ENCODE data around the gene ADI1. TPM values are rescaled to one million over a fixed set of nuclear protein-coding genes. Genes with fewer than 3 reads are reported as not detected.

ADI1 gene
- total and polyA plus RNA-seq, 2 of the 4 experiments (the other 2 are of a cell fraction), result 43.2 to 46.0 TPM

- Histone ChIP-seq H3K9me3 (ENCODE audit: control insufficient read depth, insufficient read depth, low read length) (no peaks in the 10 kb centered on the region), H4K8ac (ENCODE audit: low read depth in 2 of 2, low read length in 2 of 2) (no peak overlapping the region), H4K20me1 (ENCODE audit: insufficient read depth, low read length) (no peaks in the 10 kb centered on the region), H3K14ac (replicated peaks; ENCODE audit: low read depth, low read length) (no peak overlapping the region), H3K4me1 (ENCODE audit: control insufficient read depth, insufficient read depth, low read length) (peaks cover 22% of the 10 kb centered on the region), H3K4me3 (ENCODE audit: insufficient read depth, low read depth, low read length) (no peak overlapping the region), H3K36me3 (ENCODE audit: control insufficient read depth, insufficient read depth, low read length) (peaks cover 46% of the 10 kb centered on the region), H2AK5ac (ENCODE audit: low read depth, low read length) (0 out of 2 replicates have a peak overlapping the region, but pooled peaks have one; percentile 8), H3K4me2 (ENCODE audit: low read depth, low read length) (no peak overlapping the region), H3K27ac (ENCODE audit: insufficient read depth, low read length) (no peak overlapping the region), H4K5ac (ENCODE audit: low read depth, low read length) (no peak overlapping the region), H3K23ac (ENCODE audit: low read depth, low read length) (no peak overlapping the region), H3K9me1 (ENCODE audit: insufficient read depth, low read length) (peaks cover 28% of the 10 kb centered on the region), H3K79me1 (ENCODE audit: low read depth in 1 of 2, low read length in 2 of 2) (peaks cover 8 to 42% of the 10 kb centered on the region in 2 experiments; a peak in 3 of 4 replicates), H3K18ac (ENCODE audit: low read depth, low read length) (no peak overlapping the region), H2AFZ (replicated peaks; ENCODE audit: low read length, poor library complexity) (no peak overlapping the region), H3K56ac (ENCODE audit: extremely low read depth, insufficient read depth, low read length) (no peak overlapping the region), H2BK20ac (ENCODE audit: low read depth, low read length) (no peak overlapping the region), H3K27me3 (ENCODE audit: control insufficient read depth, insufficient read depth, low read length) (no peaks in the 10 kb centered on the region), H2BK120ac (ENCODE audit: low read depth, low read length) (no peak overlapping the region), H3K9ac (ENCODE audit: low read depth, low read length) (no peak overlapping the region), H3K4ac (ENCODE audit: low read depth, low read length) (no peak overlapping the region), H2BK15ac (ENCODE audit: low read depth, low read length) (no peak overlapping the region), H2AK9ac (replicated peaks; ENCODE audit: low read depth, low read length, poor library complexity) (no peak overlapping the region), H2BK5ac (ENCODE audit: low read depth, low read length, poor library complexity, severe bottlenecking) (no peak overlapping the region), H4K91ac (ENCODE audit: insufficient read depth, low read depth, low read length) (no peak overlapping the region)
- no TSS peak for BruUV-seq (replicated peaks)
- ATAC-seq (ENCODE audit: low read depth) (no peak), DNase-seq (no peak)
- dilution Hi-C loops (cut with HindIII; ENCODE audit: low sequenced_read_pairs, unreplicated experiment), result no loop called here
- WGBS, 2 experiments (ENCODE audit: extremely low coverage in 2 of 2, insufficient read length in 1 of 2), result no CpG with 5 or more reads among the region's 10 CpGs
- POLR2A ChIA-PET (ENCODE audit: unreplicated experiment), result no interaction called here
- CTCF ChIA-PET, result no interaction called here
- in situ Hi-C loops (cut with MboI; ENCODE audit: low sequenced_read_pairs), result no loop called here
- TF ChIP-seq USF2 (IDR thresholded peaks at IDR 0.05; ENCODE audit: low read depth, low read length) (no peak), RFX5 (IDR thresholded peaks at IDR 0.05; ENCODE audit: low read depth, low read length) (no peak), FOS (IDR thresholded peaks at IDR 0.05; ENCODE audit: low read depth, low read length) (no peak), CTCF (conservative IDR thresholded peaks at IDR 0.05; ENCODE audit: low read depth, low read length) (no peak), BHLHE40 (IDR thresholded peaks at IDR 0.05; ENCODE audit: low read depth, low read length) (no peak), RCOR1 (IDR thresholded peaks at IDR 0.05; ENCODE audit: insufficient replicate concordance, low read length) (no peak), POLR2A (IDR thresholded peaks at IDR 0.05; ENCODE audit: low read depth, low read length) (no peak), CEBPB (IDR thresholded peaks at IDR 0.05; ENCODE audit: low read depth, low read length) (no peak), RAD21 (IDR thresholded peaks at IDR 0.05; ENCODE audit: low read length) (no peak), NFE2L2 (IDR thresholded peaks at IDR 0.05; ENCODE audit: low read depth, low read length) (no peak), MAFK (IDR thresholded peaks at IDR 0.05; ENCODE audit: low read depth, low read length) (no peak), SMC3 (IDR thresholded peaks at IDR 0.05; ENCODE audit: low read depth, low read length) (no peak), MAZ (IDR thresholded peaks at IDR 0.05; ENCODE audit: borderline replicate concordance, low read depth, low read length) (no peak), CHD1 (IDR thresholded peaks at IDR 0.05; ENCODE audit: low read depth, low read length) (no peak), ELK1 (IDR thresholded peaks at IDR 0.05; ENCODE audit: borderline replicate concordance, low read depth, low read length) (no peak), MXI1 (IDR thresholded peaks at IDR 0.05; ENCODE audit: borderline replicate concordance, low read depth, low read length) (no peak)
- intact Hi-C loops (cut with micrococcal nuclease), result no loop called here
These were observed 47.0 kb downstream of the ADI1 start for GRCh38 chr2:3472296-3472695.

Data from IMR-90 (cell line).